ENCODE results near the gene CADM2.

The CADM2 gene

DNA sequence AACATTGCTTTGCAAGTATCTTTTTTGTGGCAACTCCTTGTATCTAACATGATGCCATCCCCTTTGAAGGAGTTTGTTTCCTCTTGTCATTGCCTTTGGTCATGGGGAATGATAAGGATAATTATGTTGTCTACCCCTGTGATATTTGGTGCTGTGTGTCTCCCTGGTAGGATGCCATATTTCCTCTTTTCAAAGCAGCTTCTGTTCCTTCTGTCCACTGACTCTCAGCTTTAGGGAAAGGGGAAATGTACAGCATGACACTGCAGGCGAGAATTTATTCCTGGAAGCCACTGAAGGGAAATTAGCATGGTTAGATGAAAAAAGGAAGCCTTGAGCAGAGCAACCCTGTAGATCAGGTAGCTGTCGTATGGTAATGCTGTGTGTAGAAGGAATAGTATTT is 576.7 kb downstream of the CADM2 start:
- Histone ChIP-seq H3K27me3 (ENCODE audit: control insufficient read depth, insufficient read depth, low read length) (no peaks in the 10 kb centered on the region), H3K4me3 (ENCODE audit: low read length) (no peak overlapping the region)

DNA sequence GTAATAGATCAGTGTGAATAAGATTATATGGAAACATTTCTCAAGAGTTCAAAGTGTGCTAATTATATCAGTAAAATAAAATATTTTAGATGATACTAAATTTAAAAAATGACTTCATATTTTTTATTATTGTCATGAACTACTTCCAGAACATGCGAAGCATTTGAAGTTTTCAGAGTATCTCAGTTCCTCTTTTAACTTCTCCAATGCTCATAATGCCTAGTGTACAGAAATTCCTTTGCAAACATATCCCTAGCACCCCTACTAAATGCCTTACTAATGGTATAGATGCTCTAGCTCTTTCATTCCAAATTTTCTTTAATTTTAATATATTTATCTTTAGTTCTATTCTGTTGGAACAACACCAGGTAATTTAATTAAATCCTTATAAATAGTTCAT is 580.4 kb downstream of the CADM2 start:
- H3K9me3 ChIP-seq (replicated peaks; ENCODE audit: low read length): no peaks in the 10 kb centered on the region
- no peaks in the 10 kb centered on the region for H3K4me1 ChIP-seq (ENCODE audit: control insufficient read depth, insufficient read depth, low read length)
- no peak overlapping the region for H3K9ac ChIP-seq (ENCODE audit: low read depth, low read length)
- H3K36me3 ChIP-seq (ENCODE audit: insufficient read depth, low read length): no peaks in the 10 kb centered on the region
- H3K27me3 ChIP-seq (ENCODE audit: control insufficient read depth, insufficient read depth, low read length): no peaks in the 10 kb centered on the region
- no peak overlapping the region for H3K4me2 ChIP-seq (ENCODE audit: low read length)
- H3K4me3 ChIP-seq (ENCODE audit: low read length): no peak overlapping the region

More for the DNA sequence above, 576.7 kb downstream of the CADM2 start:
- Histone ChIP-seq H3K4me1 (ENCODE audit: control insufficient read depth, insufficient read depth, low read length) (no peaks in the 10 kb centered on the region), H3K9me3 (replicated peaks; ENCODE audit: low read length) (no peaks in the 10 kb centered on the region), H3K9ac (ENCODE audit: low read depth, low read length) (no peak overlapping the region), H3K36me3 (ENCODE audit: insufficient read depth, low read length) (no peaks in the 10 kb centered on the region), H3K4me2 (ENCODE audit: low read length) (no peak overlapping the region)

- H3K27me3 ChIP-seq (ENCODE audit: control insufficient read depth, insufficient read depth, low read length): no peaks in the 10 kb centered on the region
- H3K9me3 ChIP-seq (replicated peaks; ENCODE audit: low read length): no peaks in the 10 kb centered on the region
- H3K4me3 ChIP-seq (ENCODE audit: low read length): no peak overlapping the region
- H3K36me3 ChIP-seq (ENCODE audit: insufficient read depth, low read length): no peaks in the 10 kb centered on the region
- H3K4me2 ChIP-seq (ENCODE audit: low read length): no peak overlapping the region
- no peak overlapping the region for H3K9ac ChIP-seq (ENCODE audit: low read depth, low read length)
- H3K4me1 ChIP-seq (ENCODE audit: control insufficient read depth, insufficient read depth, low read length): no peaks in the 10 kb centered on the region
These were observed 595.4 kb downstream of the CADM2 start for GRCh38 chr3:85554153-85554552.

- H3K9me3 ChIP-seq (replicated peaks; ENCODE audit: low read length): no peaks in the 10 kb centered on the region
- H3K4me3 ChIP-seq (ENCODE audit: low read length): peak overlapping the region; percentile 7
- H3K9ac ChIP-seq (ENCODE audit: low read depth, low read length): no peak overlapping the region
These were observed 601.4 kb downstream of the CADM2 start for GRCh38 chr3:85560088-85560785.

GRCh38 chr3:85567071-85567676 is 608.4 kb downstream of the CADM2 start:
- H3K4me3 ChIP-seq (ENCODE audit: low read length): no peak overlapping the region
- no peaks in the 10 kb centered on the region for H3K27me3 ChIP-seq (ENCODE audit: control insufficient read depth, insufficient read depth, low read length)
- H3K9ac ChIP-seq (ENCODE audit: low read depth, low read length): no peak overlapping the region
- H3K4me2 ChIP-seq (ENCODE audit: low read length): no peak overlapping the region
- H3K4me1 ChIP-seq (ENCODE audit: control insufficient read depth, insufficient read depth, low read length): peaks cover 6% of the 10 kb centered on the region
- no peaks in the 10 kb centered on the region for H3K36me3 ChIP-seq (ENCODE audit: insufficient read depth, low read length)
- no peaks in the 10 kb centered on the region for H3K9me3 ChIP-seq (replicated peaks; ENCODE audit: low read length)

More at GRCh38 chr3:85560088-85560785, 601.4 kb downstream of the CADM2 start:
- H3K4me2 ChIP-seq (ENCODE audit: low read length): peak overlapping the region; percentile 61
- H3K27me3 ChIP-seq (ENCODE audit: control insufficient read depth, insufficient read depth, low read length): no peaks in the 10 kb centered on the region
- no peaks in the 10 kb centered on the region for H3K36me3 ChIP-seq (ENCODE audit: insufficient read depth, low read length)
- H3K4me1 ChIP-seq (ENCODE audit: control insufficient read depth, insufficient read depth, low read length): peaks cover 22% of the 10 kb centered on the region

GRCh38 chr3:85570819-85571218 is 612.0 kb downstream of the CADM2 start:
- no peaks in the 10 kb centered on the region for H3K27me3 ChIP-seq (ENCODE audit: control insufficient read depth, insufficient read depth, low read length)
- H3K9ac ChIP-seq (ENCODE audit: low read depth, low read length): no peak overlapping the region
- no peaks in the 10 kb centered on the region for H3K9me3 ChIP-seq (replicated peaks; ENCODE audit: low read length)
- no peaks in the 10 kb centered on the region for H3K36me3 ChIP-seq (ENCODE audit: insufficient read depth, low read length)
- peaks cover 18% of the 10 kb centered on the region for H3K4me1 ChIP-seq (ENCODE audit: control insufficient read depth, insufficient read depth, low read length)
- H3K4me2 ChIP-seq (ENCODE audit: low read length): no peak overlapping the region
- no peak overlapping the region for H3K4me3 ChIP-seq (ENCODE audit: low read length)

DNA sequence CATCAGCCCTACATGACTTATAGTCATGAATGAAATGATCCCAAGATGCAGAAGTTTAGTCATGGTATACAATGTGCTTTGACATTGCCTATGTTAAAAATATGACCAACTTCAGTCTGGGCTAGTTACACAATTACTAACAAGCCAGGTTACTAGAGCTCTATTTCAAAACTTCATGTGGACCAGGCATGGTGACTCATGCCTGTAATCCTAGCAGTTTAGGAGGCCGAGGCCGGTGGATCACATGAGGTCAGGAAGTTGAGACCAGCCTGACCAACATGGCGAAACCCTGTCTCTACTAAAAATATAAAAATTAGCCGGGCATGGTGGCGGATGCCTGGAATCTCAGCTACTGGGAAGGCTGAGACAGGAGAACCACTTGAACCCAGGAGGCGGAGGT is 613.0 kb downstream of the CADM2 start:
- no peaks in the 10 kb centered on the region for H3K27me3 ChIP-seq (ENCODE audit: control insufficient read depth, insufficient read depth, low read length)
- no peak overlapping the region for H3K9ac ChIP-seq (ENCODE audit: low read depth, low read length)
- H3K4me2 ChIP-seq (ENCODE audit: low read length): no peak overlapping the region
- H3K9me3 ChIP-seq (replicated peaks; ENCODE audit: low read length): no peaks in the 10 kb centered on the region
- H3K4me3 ChIP-seq (ENCODE audit: low read length): no peak overlapping the region
- H3K4me1 ChIP-seq (ENCODE audit: control insufficient read depth, insufficient read depth, low read length): peaks cover 18% of the 10 kb centered on the region
- no peaks in the 10 kb centered on the region for H3K36me3 ChIP-seq (ENCODE audit: insufficient read depth, low read length)

- Histone ChIP-seq H3K4me2 (ENCODE audit: low read length) (no peak overlapping the region), H3K4me3 (ENCODE audit: low read length) (no peak overlapping the region), H3K9me3 (replicated peaks; ENCODE audit: low read length) (no peaks in the 10 kb centered on the region), H3K4me1 (ENCODE audit: control insufficient read depth, insufficient read depth, low read length) (peaks cover 18% of the 10 kb centered on the region), H3K9ac (ENCODE audit: low read depth, low read length) (no peak overlapping the region), H3K36me3 (ENCODE audit: insufficient read depth, low read length) (no peaks in the 10 kb centered on the region), H3K27me3 (ENCODE audit: control insufficient read depth, insufficient read depth, low read length) (no peaks in the 10 kb centered on the region)
These were observed 613.6 kb downstream of the CADM2 start for GRCh38 chr3:85572426-85572825.

DNA sequence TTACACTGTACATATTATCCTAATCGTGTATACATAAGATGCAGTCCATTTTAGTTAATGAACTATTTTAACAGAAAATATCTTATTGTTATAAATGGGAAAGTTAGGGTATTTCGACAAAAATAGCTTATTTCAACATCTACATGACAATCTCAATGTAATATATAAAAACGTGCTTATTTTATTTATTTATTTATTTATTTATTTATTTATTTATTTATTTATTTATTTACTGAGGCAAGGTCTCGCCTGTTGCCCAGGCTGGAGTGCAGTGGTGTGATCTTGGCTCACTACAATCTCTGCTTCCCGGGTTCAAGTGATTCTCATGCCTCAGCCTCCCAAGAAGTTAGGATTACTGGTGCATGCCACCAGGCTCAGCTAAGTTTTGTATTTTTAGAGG is 614.2 kb downstream of the CADM2 start:
- Histone ChIP-seq H3K9me3 (replicated peaks; ENCODE audit: low read length) (no peaks in the 10 kb centered on the region), H3K4me3 (ENCODE audit: low read length) (no peak overlapping the region), H3K4me1 (ENCODE audit: control insufficient read depth, insufficient read depth, low read length) (peaks cover 18% of the 10 kb centered on the region), H3K4me2 (ENCODE audit: low read length) (no peak overlapping the region), H3K36me3 (ENCODE audit: insufficient read depth, low read length) (no peaks in the 10 kb centered on the region), H3K9ac (ENCODE audit: low read depth, low read length) (no peak overlapping the region), H3K27me3 (ENCODE audit: control insufficient read depth, insufficient read depth, low read length) (no peaks in the 10 kb centered on the region)

GRCh38 chr3:85574006-85574705 is 615.4 kb downstream of the CADM2 start:
- Histone ChIP-seq H3K4me3 (ENCODE audit: low read length) (no peak overlapping the region), H3K4me1 (ENCODE audit: control insufficient read depth, insufficient read depth, low read length) (peaks cover 18% of the 10 kb centered on the region), H3K27me3 (ENCODE audit: control insufficient read depth, insufficient read depth, low read length) (no peaks in the 10 kb centered on the region), H3K4me2 (ENCODE audit: low read length) (no peak overlapping the region), H3K9ac (ENCODE audit: low read depth, low read length) (no peak overlapping the region), H3K9me3 (replicated peaks; ENCODE audit: low read length) (no peaks in the 10 kb centered on the region), H3K36me3 (ENCODE audit: insufficient read depth, low read length) (no peaks in the 10 kb centered on the region)

- peaks cover 18% of the 10 kb centered on the region for H3K4me1 ChIP-seq (ENCODE audit: control insufficient read depth, insufficient read depth, low read length)
- no peak overlapping the region for H3K4me3 ChIP-seq (ENCODE audit: low read length)
- no peak overlapping the region for H3K9ac ChIP-seq (ENCODE audit: low read depth, low read length)
- H3K9me3 ChIP-seq (replicated peaks; ENCODE audit: low read length): no peaks in the 10 kb centered on the region
- no peaks in the 10 kb centered on the region for H3K36me3 ChIP-seq (ENCODE audit: insufficient read depth, low read length)
- no peak overlapping the region for H3K4me2 ChIP-seq (ENCODE audit: low read length)
- no peaks in the 10 kb centered on the region for H3K27me3 ChIP-seq (ENCODE audit: control insufficient read depth, insufficient read depth, low read length)
These were observed 617.4 kb downstream of the CADM2 start for GRCh38 chr3:85576091-85576690.
